ENCODE results near the gene KLHDC3.

Gene KLHDC3

GRCh38 chr6:42978487-42978838 lies 35.6 kb upstream of the KLHDC3 start:
- TF ChIP-seq, protein P1, sequence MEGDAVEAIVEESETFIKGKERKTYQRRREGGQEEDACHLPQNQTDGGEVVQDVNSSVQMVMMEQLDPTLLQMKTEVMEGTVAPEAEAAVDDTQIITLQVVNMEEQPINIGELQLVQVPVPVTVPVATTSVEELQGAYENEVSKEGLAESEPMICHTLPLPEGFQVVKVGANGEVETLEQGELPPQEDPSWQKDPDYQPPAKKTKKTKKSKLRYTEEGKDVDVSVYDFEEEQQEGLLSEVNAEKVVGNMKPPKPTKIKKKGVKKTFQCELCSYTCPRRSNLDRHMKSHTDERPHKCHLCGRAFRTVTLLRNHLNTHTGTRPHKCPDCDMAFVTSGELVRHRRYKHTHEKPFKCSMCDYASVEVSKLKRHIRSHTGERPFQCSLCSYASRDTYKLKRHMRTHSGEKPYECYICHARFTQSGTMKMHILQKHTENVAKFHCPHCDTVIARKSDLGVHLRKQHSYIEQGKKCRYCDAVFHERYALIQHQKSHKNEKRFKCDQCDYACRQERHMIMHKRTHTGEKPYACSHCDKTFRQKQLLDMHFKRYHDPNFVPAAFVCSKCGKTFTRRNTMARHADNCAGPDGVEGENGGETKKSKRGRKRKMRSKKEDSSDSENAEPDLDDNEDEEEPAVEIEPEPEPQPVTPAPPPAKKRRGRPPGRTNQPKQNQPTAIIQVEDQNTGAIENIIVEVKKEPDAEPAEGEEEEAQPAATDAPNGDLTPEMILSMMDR (IDR thresholded peaks at IDR 0.05; ENCODE audit: insufficient read depth, low read length, missing control alignments): no peak
- ChIA-PET CTCF (interaction anchor here (0.9 to 2.0 kb wide), 6 partner anchors 7 to 165 kb away, joined by 3 to 5 read pairs (median 3); no protein-coding TSS in a partner anchor), POLR2A (interaction anchor here (0.7 to 2.2 kb wide), 6 partner anchors 8 to 196 kb away, joined by 3 to 17 read pairs (median 4); partner anchors contain the start of gene CNPY3)
- peak overlapping the region; percentile 78 for H3K4me3 ChIP-seq (ENCODE audit: low read depth, low read length)
- DNase-seq (ENCODE audit: low read depth, low spot score): no peak

DNA sequence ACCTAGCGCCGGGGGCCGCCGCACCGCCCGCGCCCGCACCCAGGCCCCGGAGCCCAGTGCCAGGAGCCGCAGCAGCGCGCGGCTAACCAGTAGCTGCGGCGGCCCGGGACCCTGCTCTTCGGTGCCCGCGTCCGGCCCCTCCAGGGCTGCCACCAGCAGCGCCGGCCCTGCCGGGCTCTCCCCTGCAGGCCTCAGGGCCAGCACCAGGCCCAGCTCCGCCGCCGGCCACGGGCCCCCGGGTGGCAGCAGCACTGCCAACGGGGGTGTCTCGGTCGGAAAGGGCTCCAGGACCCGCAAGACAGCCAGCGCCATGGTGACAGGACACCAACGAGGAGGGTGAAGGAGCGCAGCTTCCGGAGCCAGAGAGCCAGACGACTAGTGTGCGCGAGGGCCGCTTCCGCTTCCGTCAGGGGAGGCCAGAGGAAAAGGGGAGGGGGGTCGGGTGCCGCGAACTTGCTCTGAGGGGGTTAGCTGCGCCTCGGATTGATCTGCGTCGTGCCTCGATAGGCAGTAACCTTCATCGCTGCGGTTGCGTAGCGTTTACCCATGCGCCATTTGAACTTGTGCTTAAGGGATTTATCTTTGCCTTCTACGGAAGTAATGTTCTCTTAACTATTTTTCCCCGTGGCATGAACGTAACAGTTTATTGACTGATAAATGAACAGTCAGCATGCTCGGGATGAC lies 35.1 kb upstream of the KLHDC3 start, which contains the start of gene PEX6:
Gene PEX6, minus strand, starts transcription at position 343 of the 684 bp plus-strand sequence. Its CDS starts 31 bp downstream, at position 312.
- H3K4me3 ChIP-seq (ENCODE audit: low read depth, low read length): peak within 1 kb of the TSS; percentile 78
- ChIA-PET CTCF (interaction anchor here (0.9 to 2.0 kb wide), 7 partner anchors 8 to 164 kb away, joined by 3 to 5 read pairs (median 3); no protein-coding TSS in a partner anchor), POLR2A (interaction anchor here (0.7 to 2.2 kb wide), 7 partner anchors 9 to 195 kb away, joined by 3 to 17 read pairs (median 4); partner anchors contain the start of gene CNPY3)
- TF ChIP-seq, protein P1 (IDR thresholded peaks at IDR 0.05; ENCODE audit: insufficient read depth, low read length, missing control alignments): no peak
- DNase-seq (ENCODE audit: low read depth, low spot score): peak; percentile 23

GRCh38 chr6:42979523-42980177 lies 34.4 kb upstream of the KLHDC3 start:
- TF ChIP-seq, protein P1 (IDR thresholded peaks at IDR 0.05; ENCODE audit: insufficient read depth, low read length, missing control alignments): no peak
- ChIA-PET CTCF (interaction anchor here (1.1 to 2.0 kb wide), 5 partner anchors 8 to 164 kb away, joined by 3 to 5 read pairs (median 3); no protein-coding TSS in a partner anchor), POLR2A (interaction anchor here (0.7 to 2.2 kb wide), 5 partner anchors 9 to 50 kb away, joined by 3 to 17 read pairs (median 4); partner anchors contain the start of gene CNPY3)
- DNase-seq (ENCODE audit: low read depth, low spot score): no peak
- peak overlapping the region; percentile 78 for H3K4me3 ChIP-seq (ENCODE audit: low read depth, low read length)

- CTCF ChIA-PET: no interaction called here
- no peak for DNase-seq (ENCODE audit: low read depth, low spot score)
- no peak overlapping the region for H3K4me3 ChIP-seq (ENCODE audit: low read depth, low read length)
- TF ChIP-seq, protein P1 (IDR thresholded peaks at IDR 0.05; ENCODE audit: insufficient read depth, low read length, missing control alignments): no peak
- POLR2A ChIA-PET: no interaction called here
Observed at GRCh38 chr6:42981836-42982235, 32.2 kb upstream of the KLHDC3 start.

DNA sequence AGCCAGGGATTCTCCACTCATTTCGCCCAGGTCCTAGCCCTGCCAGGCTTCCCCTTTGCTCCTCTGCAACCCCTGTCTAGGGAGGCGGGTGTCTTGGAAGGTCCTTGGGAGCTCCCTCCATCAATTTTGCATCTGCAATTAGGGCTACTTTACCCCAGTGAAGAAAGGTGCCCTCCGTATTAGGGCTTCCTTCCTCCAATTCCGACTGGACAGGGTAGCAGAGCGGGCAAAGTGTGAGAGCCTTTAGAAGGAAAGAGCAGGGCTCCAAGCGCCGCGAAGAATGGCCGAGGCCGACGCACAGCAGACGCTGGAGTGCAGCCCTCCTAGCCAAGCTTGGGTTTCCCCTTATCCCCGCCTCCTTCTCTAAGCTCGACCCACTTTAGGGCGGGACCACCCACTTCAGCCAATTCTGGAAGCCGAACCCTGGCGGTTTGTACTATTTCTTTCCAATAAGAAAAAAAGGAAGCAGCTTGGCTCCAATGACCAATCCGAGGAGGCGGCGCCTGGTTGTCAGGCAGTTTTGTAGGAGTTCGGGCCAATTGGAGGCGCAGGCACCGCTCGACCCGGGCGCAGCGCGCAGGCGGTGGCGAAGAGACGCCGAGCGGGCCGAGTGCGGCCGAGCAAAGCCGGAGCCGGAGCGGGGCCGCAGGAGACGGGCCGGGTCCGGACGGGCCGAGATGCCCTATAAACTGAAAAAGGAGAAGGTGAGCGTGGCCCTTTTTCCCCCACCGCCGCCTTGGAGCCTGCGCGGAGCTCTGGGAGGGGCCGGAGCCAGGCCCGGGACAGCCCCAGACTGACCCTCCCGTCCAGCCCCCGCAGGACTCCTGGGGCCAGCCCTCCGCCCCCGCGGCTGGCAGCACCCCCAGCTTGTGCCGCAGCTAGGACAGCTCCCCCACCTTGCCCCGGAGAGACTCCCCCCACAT lies 29.8 kb upstream of the KLHDC3 start, which contains the start of gene PPP2R5D:
Gene PPP2R5D, plus strand, starts transcription at position 570 of the 923 bp plus-strand sequence. Its CDS starts 108 bp downstream, at position 678.
- H3K4me3 ChIP-seq (ENCODE audit: low read depth, low read length): peak within 1 kb of the TSS; percentile 77
- TF ChIP-seq, protein P1 (IDR thresholded peaks at IDR 0.05; ENCODE audit: insufficient read depth, low read length, missing control alignments): no peak
- DNase-seq (ENCODE audit: low read depth, low spot score): peak; percentile 93
- ChIA-PET POLR2A (interaction anchor here (0.5 to 1.9 kb wide), 16 partner anchors 9 to 518 kb away, joined by 3 to 13 read pairs (median 4); partner anchors contain the start of genes CNPY3, CUL7, KLHDC3 and PTK7), CTCF (interaction anchor here (0.9 to 1.8 kb wide), 6 partner anchors 10 to 188 kb away, joined by 3 to 9 read pairs (median 4); no protein-coding TSS in a partner anchor)
